Testis (tissue), 3 donors: ENCODE results near the gene ANKRD33B. TPM values are rescaled to one million over a fixed set of nuclear protein-coding genes. Genes with fewer than 3 reads are reported as not detected.
"Not testable (repeated sequence)": the region's sequence is repeated elsewhere in the genome, so short reads cannot be mapped to it uniquely, and the experiment has no call there.

ENCODE experiments used
- DNase-seq: peaks from one replicate; pipeline ENCODE4 v3.0.0-alpha.2; 2019
- H3K27ac ChIP-seq, 2 donors: fragments of 200-600 bp; sonication (generic); one replicate each; pipeline ENCODE4 v1.5.1; 2019
- H3K27me3 ChIP-seq: fragments of 200-600 bp; sonication (generic); one replicate; pipeline ENCODE4 v1.5.1; 2019
- H3K36me3 ChIP-seq: fragments of 200-600 bp; sonication (generic); one replicate; pipeline ENCODE4 v1.5.1; 2017; ENCODE audit warnings: low read depth; ENCODE audit errors: missing control alignments
- H3K4me1 ChIP-seq: fragments of 200-600 bp; sonication (generic); one replicate; pipeline ENCODE4 v1.5.1; 2019
- H3K4me3 ChIP-seq, 2 donors: fragments of 200-600 bp; sonication (generic); one replicate each; pipeline ENCODE4 v1.5.1; 2017 to 2019
- H3K9me3 ChIP-seq: fragments of 200-600 bp; sonication (generic); one replicate; pipeline ENCODE4 v1.5.1; 2017
- POLR2A ChIP-seq: fragments of 450-650 bp; IDR thresholded peaks from one replicate; pipeline ENCODE4 v1.6.1; 2017; ENCODE audit warnings: antibody characterized with exemption, mild to moderate bottlenecking, moderate library complexity
- WGBS, 2 donors: methylation state at CpG; one replicate each; pipeline ENCODE4 v1.1.5; 2018; 5-methylcytosine and 5-hydroxymethylcytosine counted together
- intact Hi-C: fragments of 100-400 bp; cut with DNase I; formaldehyde crosslinking; loops from one replicate; pipeline ENCODE4 v1.15.1; 2023; ENCODE audit warnings: low total_unique reads
- polyA plus RNA-seq: library from polyadenylated mRNA; stranded (reverse); fragments of 350-450 nt; fragmentation: Illumina TruSeq; extraction: RNeasy Lipid Tissue Mini Kit (QIAGEN cat#74804); gene quantifications from one replicate; pipeline ENCODE4 v1.2.3, GENCODE V29; 2014; ENCODE audit warnings: low read depth, low replicate concordance; ENCODE audit not compliant: insufficient read depth
- total RNA-seq, 2 donors: library from RNA; depleted of rRNA; stranded (reverse); fragments of >200 nt; gene quantifications; one replicate each; pipeline ENCODE4 v1.2.3, GENCODE V29; 2016
- TF ChIP-seq, protein P1 (sequence below), 3 experiments: fragments of 450-650 bp in 2 of 3; fragments of 200-600 bp in 1 of 3; sonication (generic) in 1 of 3; IDR thresholded peaks; one replicate each; pipeline ENCODE4 v1.5.1; 2016 to 2019; ENCODE audit warnings: antibody characterized with exemption in 3 of 3, mild to moderate bottlenecking in 2 of 3, moderate library complexity in 1 of 3

ANKRD33B gene
- total and polyA plus RNA-seq, 3 donors from 2014 or later: 3.7 to 5.8 (median 5.6) TPM

DNA sequence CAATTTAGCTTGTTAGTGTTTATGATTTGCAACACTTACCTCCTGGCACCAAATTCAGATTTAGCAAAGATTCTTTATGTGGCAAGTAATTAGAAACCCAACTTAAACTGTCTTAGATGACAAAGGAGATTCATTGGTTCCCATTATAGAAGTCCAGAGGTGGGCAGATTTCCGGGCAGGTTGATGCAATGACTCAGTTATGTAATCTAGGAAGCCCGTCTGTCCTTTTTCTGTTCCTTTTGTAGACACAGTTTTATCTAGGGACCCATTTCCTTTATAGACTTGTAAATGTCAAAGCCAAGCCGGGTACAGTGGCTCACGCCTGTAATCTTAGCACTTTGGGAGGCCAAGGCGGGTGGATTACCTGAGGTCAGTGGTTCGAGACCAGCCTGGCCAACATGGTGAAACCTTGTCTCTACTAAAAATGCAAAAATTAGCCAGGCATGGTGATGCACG, 20.3 kb upstream of the ANKRD33B start:
- no peak for DNase-seq
- no peaks in the 10 kb centered on the region for H3K36me3 ChIP-seq
- no peaks in the 10 kb centered on the region for H3K4me1 ChIP-seq
- 82 to 89% methylated on average over 4 to 7 of the region's 7 CpGs for WGBS, 2 donors
- TF ChIP-seq, protein P1, sequence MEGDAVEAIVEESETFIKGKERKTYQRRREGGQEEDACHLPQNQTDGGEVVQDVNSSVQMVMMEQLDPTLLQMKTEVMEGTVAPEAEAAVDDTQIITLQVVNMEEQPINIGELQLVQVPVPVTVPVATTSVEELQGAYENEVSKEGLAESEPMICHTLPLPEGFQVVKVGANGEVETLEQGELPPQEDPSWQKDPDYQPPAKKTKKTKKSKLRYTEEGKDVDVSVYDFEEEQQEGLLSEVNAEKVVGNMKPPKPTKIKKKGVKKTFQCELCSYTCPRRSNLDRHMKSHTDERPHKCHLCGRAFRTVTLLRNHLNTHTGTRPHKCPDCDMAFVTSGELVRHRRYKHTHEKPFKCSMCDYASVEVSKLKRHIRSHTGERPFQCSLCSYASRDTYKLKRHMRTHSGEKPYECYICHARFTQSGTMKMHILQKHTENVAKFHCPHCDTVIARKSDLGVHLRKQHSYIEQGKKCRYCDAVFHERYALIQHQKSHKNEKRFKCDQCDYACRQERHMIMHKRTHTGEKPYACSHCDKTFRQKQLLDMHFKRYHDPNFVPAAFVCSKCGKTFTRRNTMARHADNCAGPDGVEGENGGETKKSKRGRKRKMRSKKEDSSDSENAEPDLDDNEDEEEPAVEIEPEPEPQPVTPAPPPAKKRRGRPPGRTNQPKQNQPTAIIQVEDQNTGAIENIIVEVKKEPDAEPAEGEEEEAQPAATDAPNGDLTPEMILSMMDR (IDR thresholded peaks at IDR 0.05): no peak
- no peak for TF ChIP-seq POLR2A
- H3K27me3 ChIP-seq: no peaks in the 10 kb centered on the region
- no peak overlapping the region for H3K4me3 ChIP-seq
- no peak overlapping the region for H3K27ac ChIP-seq
- intact Hi-C loops: no loop called here
- no peaks in the 10 kb centered on the region for H3K9me3 ChIP-seq

- H3K27ac ChIP-seq: no peak overlapping the region
- WGBS, 2 donors: 84 to 87% methylated on average over 8 of the region's 8 CpGs
- intact Hi-C loops: no loop called here
These were observed 18.8 kb upstream of the ANKRD33B start for GRCh38 chr5:10545084-10545483.

GRCh38 chr5:10546186-10546585, 17.7 kb upstream of the ANKRD33B start:
- no peaks in the 10 kb centered on the region for H3K9me3 ChIP-seq
- no peak overlapping the region for H3K4me3 ChIP-seq
- H3K4me1 ChIP-seq: no peaks in the 10 kb centered on the region
- H3K27me3 ChIP-seq: no peaks in the 10 kb centered on the region
- no peak overlapping the region for H3K27ac ChIP-seq
- no peak for DNase-seq
- intact Hi-C loops: no loop called here
- 61 to 63% methylated on average over 7 of the region's 7 CpGs for whole genome bisulfite sequencing, 2 donors
- TF ChIP-seq, protein P1 (IDR thresholded peaks at IDR 0.05): no peak
- TF ChIP-seq POLR2A: no peak
- no peaks in the 10 kb centered on the region for H3K36me3 ChIP-seq

More at GRCh38 chr5:10545084-10545483, 18.8 kb upstream of the ANKRD33B start:
- no peak for DNase-seq
- no peak for TF ChIP-seq POLR2A
- TF ChIP-seq, protein P1 (IDR thresholded peaks at IDR 0.05): no peak
- Histone ChIP-seq H3K36me3 (no peaks in the 10 kb centered on the region), H3K9me3 (no peaks in the 10 kb centered on the region), H3K4me3 (no peak overlapping the region), H3K4me1 (no peaks in the 10 kb centered on the region), H3K27me3 (no peaks in the 10 kb centered on the region)

GRCh38 chr5:10548418-10549122, 15.3 kb upstream of the ANKRD33B start:
- no peak for DNase-seq
- 87 to 90% methylated on average over 43 to 48 of the region's 48 CpGs for WGBS, 2 donors
- intact Hi-C loops: no loop called here
- H3K27me3 ChIP-seq: no peaks in the 10 kb centered on the region
- H3K36me3 ChIP-seq: no peaks in the 10 kb centered on the region
- no peak for TF ChIP-seq POLR2A
- TF ChIP-seq, protein P1 (IDR thresholded peaks at IDR 0.05): no peak
- no peak overlapping the region for H3K4me3 ChIP-seq
- H3K9me3 ChIP-seq: no peaks in the 10 kb centered on the region
- H3K27ac ChIP-seq: no peak overlapping the region
- no peaks in the 10 kb centered on the region for H3K4me1 ChIP-seq

DNA sequence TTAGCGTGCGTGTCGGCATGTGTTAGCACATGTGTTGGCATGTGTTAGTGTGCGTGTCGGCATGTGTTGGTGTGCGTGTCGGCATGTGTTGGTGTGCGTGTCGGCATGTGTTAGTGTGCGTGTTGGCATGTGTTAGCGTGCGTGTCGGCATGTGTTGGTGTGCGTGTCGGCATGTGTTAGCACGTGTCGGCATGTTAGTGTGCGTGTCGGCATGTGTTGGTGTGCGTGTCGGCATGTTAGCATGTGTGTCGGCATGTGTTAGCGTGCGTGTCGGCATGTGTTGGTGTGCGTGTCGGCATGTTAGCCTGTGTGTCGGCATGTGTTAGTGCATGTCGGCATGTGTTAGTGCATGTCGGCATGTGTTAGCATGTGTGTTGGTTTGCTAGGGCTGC, 14.8 kb upstream of the ANKRD33B start:
- DNase-seq, H3K4me3 ChIP-seq, H3K27ac ChIP-seq, H3K36me3 ChIP-seq, H3K4me1 ChIP-seq, intact Hi-C loops, H3K27me3 ChIP-seq, H3K9me3 ChIP-seq: not testable (repeated sequence)
- WGBS, 2 donors: 91 to 95% methylated on average over 29 to 30 of the region's 30 CpGs
